ENCODE measurements around the gene PACRG.

The PACRG gene

DNA sequence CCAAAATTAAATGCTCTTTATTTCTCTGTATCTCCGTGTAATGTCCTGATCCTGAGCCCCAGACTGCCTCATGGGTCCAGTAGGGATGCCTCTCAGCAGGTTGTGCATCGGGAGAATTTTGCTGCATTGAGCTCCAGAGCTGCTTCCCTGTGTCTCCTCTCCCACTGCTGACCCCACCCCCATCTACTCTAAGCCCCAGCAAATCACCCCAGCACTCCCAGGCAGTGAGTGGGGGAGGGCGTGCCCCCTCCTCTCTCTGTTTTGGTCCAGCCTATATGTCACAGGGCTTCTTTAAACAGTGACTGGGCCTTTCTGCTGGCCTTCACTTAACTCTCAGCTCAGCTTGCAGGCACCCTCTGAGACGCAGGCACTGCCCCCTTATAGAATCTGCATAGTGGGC is 458.0 kb downstream of the PACRG start:
- no peak for DNase-seq
- no peak for TF ChIP-seq POLR2A (IDR thresholded peaks at IDR 0.05; ENCODE audit: low read length)

DNA sequence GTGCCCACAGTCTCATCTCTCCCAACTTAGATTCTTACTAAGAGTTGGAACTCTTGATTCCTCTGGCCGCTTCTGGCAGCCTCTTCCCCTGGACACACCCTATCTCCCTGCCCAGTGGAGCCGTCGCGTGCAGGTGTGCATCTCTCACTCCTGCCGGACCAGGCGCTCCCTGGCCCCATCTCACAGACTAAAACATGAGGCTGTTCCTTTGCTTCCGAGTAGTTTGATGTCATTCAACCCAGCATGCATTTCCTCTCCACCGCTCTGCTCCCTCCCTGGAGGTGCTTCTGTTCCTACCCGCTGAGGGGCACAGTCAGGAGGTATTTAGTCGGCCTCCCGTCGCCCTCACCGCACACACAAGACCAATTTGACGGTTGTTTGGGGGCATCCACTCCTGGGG is 458.8 kb downstream of the PACRG start:
- no peak for DNase-seq
- TF ChIP-seq POLR2A (IDR thresholded peaks at IDR 0.05; ENCODE audit: low read length) (no peak), GATA1 (IDR thresholded peaks at IDR 0.05; ENCODE audit: low read depth, low read length) (no peak)

DNA sequence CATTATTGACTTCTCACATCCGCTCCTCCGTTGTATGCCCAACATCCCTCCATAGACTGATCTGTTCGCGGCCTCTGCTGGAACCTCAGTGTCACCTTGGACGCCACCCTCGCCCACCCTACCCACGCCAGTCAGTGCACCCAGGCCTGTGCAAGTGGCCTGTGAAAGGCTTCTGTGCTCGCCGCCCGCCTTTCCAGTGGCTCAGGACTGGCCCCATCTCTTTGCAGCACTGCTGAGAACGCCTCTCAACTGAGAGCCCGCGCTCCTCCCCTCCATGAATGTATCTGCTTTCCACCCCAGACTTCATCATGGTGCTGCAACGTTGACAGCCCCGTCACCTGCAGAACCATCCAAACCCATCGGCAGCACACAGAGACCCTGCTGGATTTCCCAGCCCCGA is 459.4 kb downstream of the PACRG start:
- no peak for DNase-seq
- TF ChIP-seq GATA1 (IDR thresholded peaks at IDR 0.05; ENCODE audit: low read depth, low read length) (no peak), POLR2A (IDR thresholded peaks at IDR 0.05; ENCODE audit: low read length) (no peak)

DNA sequence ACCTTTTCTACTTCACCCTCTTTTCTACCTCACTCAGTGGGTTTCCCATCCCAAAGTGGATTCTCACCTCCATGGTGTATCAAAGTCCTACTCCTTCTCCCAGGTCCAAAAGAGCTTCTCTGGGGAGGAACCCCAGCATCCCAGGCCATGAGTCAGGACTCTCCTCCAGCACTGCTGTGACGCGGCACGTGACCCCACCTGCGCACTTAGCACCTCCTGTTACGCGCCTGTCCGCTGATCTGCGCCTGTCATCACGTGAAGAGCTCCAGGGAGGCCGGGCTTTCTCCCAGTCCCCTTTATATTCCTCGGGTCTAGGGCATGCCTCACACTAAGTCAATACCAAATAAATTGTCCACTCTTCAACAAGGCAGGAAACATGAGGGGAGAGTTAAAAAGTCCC is 459.8 kb downstream of the PACRG start:
- TF ChIP-seq GATA1 (IDR thresholded peaks at IDR 0.05; ENCODE audit: low read depth, low read length), result no peak
- no peak for TF ChIP-seq POLR2A (IDR thresholded peaks at IDR 0.05; ENCODE audit: low read length)
- no peak for DNase-seq

DNA sequence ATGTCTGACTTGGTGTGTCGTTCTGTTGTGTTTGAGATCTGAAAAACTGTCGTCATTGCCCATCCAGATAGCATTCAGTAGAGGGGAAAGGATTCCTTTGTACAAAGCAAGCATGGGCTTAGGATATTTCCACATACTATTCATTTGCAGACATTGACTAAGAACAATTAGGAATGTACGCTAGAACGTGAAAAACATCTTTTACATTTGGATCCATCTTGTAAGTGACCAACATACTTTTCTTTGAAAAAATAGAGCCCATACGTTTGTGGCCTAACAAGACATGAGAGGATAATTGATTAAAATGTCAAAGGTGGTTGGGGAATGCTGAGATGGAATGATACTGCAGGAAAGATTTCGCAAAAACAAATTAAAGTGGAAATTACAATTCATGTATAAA is 461.0 kb downstream of the PACRG start:
- no peak for DNase-seq
- TF ChIP-seq GATA1 (IDR thresholded peaks at IDR 0.05; ENCODE audit: low read depth, low read length) (no peak), POLR2A (IDR thresholded peaks at IDR 0.05; ENCODE audit: low read length) (no peak)

DNA sequence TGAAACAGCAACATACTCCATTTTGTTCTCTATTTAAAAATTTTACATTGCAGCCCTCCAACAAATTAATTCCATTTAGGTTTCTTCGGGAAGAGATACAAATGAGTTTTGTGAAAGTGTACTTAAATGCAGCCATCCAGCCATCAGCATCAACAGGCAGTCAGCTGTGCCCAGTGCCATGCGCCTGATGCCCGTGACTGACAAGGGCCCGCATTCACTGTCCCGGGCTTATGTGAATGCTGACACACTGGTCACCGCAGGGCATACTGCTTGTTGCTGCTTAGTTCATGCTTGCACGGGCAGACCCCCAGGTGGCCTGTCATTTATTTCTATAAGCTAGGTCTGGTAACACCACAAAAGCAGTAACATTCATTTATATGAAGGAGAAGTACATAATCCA is 461.8 kb downstream of the PACRG start:
- TF ChIP-seq POLR2A (IDR thresholded peaks at IDR 0.05; ENCODE audit: low read length) (no peak), GATA1 (IDR thresholded peaks at IDR 0.05; ENCODE audit: low read depth, low read length) (no peak)
- no peak for DNase-seq

DNA sequence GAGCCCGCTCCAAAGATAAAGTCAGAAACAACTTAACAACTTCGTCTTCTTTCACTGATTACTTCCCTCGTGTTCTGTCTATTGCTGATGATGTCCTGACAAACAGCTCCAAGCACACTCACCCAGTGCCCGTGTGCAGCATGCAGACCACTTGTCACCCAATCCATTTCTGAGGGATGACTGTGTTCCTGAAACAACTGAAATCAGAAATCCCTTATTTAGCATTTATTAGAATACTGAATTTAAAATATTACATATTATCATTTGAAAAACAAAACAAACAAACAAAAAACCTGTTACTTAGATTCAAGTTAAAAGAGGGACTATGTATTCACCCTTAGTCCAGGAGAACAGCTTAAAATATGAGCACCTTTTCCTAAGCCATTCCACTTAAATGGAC is 463.0 kb downstream of the PACRG start:
- TF ChIP-seq GATA1 (IDR thresholded peaks at IDR 0.05; ENCODE audit: low read depth, low read length) (no peak), POLR2A (IDR thresholded peaks at IDR 0.05; ENCODE audit: low read length) (no peak)
- no peak for DNase-seq

DNA sequence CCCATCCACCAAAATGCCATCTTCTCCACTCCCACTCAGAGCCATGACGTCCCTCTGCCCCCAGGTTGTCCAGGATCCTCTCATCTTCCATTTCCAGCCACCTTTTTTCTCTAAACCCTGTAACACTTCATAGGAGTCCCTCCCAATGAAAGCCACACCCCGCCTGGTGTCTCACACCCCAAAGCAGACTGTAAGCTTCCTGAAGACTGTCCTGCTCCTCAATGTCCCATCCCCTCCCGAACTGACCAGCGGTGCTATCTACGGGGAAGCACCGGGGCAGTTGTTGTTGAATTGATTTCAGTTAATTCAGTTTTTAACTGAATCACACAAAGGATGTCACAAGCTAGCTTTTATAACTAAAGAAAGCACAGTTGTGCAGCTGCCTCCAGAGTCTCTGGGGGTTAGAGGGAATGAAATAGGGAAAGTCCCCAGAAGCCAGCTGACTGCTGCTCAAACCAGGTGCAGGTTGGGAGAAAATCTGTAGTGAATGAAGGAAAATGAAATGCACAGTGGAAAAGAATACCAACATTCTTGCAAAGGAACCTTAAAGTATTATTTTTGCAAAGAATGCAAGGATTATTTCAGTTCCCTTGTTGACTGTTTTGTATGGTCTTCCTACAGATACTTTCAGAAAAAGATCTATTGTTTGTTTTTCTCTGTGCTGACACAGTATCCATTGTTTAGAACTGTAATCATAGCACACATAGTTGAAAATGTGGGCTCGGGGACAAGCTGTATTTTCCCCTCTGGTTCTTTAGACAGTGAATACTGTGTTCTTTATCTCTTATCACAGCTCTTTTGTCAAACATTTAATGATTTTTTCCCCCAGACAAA is 464.1 kb downstream of the PACRG start:
- TF ChIP-seq POLR2A (IDR thresholded peaks at IDR 0.05; ENCODE audit: low read length), result no peak
- TF ChIP-seq GATA1 (IDR thresholded peaks at IDR 0.05; ENCODE audit: low read depth, low read length), result no peak
- DNase-seq, result no peak

DNA sequence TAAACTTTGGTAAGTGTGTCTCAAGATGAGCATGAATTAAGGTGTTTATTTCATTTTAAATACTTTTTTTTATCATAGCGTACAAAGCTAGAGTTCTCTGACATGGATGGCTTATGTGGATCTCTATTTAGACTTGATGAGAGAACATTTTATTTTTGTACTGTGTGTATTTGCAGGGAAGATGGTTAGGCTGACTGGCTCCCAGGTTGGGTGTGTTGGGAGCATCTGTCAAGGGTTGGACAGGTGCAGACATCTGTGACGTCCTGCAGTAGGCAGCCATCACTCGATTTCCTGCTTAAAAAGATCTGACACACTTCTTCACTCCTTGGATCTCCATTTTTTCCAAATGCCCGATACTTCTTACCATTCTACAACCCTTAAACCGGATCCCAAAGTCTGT is 464.8 kb downstream of the PACRG start:
- no peak for DNase-seq
- TF ChIP-seq GATA1 (IDR thresholded peaks at IDR 0.05; ENCODE audit: low read depth, low read length) (no peak), POLR2A (IDR thresholded peaks at IDR 0.05; ENCODE audit: low read length) (no peak)

DNA sequence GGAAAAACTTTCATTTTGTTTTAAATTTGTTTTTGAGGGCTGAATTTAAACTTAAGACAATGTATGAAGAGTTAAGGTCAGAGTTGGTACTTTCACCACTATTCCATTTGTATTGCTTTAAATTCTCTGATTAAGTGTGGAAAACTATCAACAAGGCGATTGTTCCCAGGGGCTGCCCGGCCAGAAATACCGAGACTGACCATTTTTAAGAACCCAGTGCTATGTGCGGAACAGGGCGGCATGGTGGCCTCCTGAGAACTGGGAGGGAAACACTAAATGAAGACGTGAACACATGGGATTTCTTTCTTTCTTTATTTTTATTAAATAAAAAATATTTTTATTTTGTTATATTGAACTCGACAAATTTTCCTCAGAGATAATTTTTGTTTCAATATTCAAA is 465.6 kb downstream of the PACRG start:
- no peak for TF ChIP-seq GATA1 (IDR thresholded peaks at IDR 0.05; ENCODE audit: low read depth, low read length)
- TF ChIP-seq POLR2A (IDR thresholded peaks at IDR 0.05; ENCODE audit: low read length), result no peak
- DNase-seq, result no peak

DNA sequence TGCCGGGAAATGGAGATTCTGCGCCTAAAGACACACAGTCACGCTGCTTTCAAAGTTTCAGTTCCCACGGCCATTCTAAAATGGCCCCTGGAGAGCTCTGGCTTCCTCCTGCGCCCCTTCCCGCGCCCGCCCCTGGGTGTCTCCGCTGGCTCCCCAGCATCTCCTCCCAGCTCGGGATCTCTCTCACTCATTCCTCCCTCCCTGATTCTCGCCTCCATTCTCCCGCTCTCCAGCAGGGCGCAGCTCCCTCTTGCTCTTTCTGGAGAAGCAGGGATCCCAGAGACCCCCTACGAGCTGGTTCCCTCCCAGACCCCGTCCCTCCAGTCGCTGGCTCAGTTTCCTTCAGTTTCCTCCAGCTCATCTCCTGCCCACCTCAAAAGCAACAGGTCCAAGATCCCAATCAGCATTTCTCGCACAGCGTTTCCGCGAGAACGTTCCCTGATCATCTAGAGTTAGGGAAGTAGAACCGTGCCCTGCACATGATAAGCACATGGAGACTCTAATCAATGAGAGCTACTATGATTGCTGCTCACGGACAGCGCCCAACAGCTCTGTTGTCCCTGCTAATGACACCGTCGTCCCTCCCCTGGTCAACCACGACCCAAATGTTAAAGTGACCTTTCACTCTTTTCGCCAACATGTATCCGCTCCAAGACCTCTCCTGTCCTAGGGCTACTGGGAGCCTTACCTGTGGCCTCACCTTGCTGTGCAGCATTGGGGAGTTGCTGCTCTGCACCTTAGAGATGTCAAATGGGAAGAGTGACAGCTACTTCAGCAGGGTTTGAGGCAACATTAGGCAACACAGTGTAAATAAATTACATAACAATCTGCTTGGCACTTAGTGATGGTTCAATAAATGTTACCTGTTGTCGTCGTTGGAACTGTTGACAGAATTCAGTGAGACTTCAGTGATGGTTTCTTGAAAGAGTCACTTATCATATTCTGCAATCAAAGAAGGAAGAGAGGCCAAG is 468.2 kb downstream of the PACRG start:
- TF ChIP-seq GATA1 (IDR thresholded peaks at IDR 0.05; ENCODE audit: low read depth, low read length) (no peak), POLR2A (IDR thresholded peaks at IDR 0.05; ENCODE audit: low read length) (no peak)

DNA sequence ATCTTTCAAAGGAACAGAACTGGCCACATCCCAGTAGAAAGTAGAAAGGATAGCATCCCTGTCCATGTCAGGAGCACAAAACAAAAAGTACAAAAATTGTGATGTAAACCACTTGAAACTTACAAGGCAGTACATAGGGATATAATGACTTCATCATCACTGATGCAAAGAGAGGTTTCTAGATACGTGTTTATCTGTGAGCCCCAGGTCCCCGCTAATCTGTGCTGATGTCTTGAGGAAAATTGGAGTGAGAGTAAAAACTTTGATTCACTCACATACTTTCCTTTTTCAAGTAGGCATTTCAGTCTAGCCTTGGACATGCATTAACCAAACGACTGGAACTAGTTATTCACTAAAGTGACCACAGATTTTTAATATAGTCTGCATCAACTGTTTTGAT is 470.1 kb downstream of the PACRG start:
- no peak for DNase-seq
- no peak for TF ChIP-seq POLR2A (IDR thresholded peaks at IDR 0.05; ENCODE audit: low read length)
- TF ChIP-seq GATA1 (IDR thresholded peaks at IDR 0.05; ENCODE audit: low read depth, low read length), result no peak

More for the DNA sequence above, 468.2 kb downstream of the PACRG start:
- no peak for DNase-seq

DNA sequence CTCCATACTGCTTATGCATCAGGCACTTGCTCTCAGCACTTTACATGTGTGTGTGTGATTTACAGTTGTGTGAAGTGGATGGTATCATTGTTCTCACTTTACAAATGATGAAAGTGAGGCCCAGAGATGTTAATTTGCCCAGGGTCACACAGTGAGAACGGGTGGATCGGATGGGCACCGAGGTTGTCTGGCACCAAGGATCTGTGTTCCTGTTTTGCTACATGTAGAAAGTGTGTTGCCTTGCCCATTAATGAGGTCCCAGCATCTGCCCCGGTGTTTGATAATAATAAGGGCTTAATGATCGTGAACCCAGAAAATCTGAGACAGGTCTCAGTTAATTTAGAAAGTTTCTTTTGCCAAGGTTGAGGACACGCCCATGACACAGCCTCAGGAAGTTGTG is 470.6 kb downstream of the PACRG start:
- TF ChIP-seq GATA1 (IDR thresholded peaks at IDR 0.05; ENCODE audit: low read depth, low read length) (no peak), POLR2A (IDR thresholded peaks at IDR 0.05; ENCODE audit: low read length) (no peak)

DNA sequence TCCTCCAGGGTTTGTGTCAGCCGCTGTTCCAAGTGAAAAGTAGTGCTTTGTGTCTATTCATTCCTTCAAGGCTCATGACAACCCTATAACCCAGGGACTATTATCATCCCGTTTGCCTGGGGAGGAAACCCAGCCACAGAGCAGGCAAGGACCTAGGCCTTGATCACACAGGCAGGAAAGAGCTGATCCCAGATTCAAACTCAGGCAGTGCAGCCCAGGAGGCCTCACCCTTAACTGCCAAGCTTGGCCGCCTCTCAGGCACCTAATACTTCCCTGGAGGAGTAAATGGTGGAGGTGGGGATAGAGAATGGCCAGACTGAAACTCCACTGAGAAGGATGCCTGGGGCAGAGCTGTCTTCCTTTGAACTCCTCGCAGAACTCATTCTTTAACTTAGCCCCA is 471.6 kb downstream of the PACRG start:
- TF ChIP-seq GATA1 (IDR thresholded peaks at IDR 0.05; ENCODE audit: low read depth, low read length), result no peak
- TF ChIP-seq POLR2A (IDR thresholded peaks at IDR 0.05; ENCODE audit: low read length), result no peak
- DNase-seq, result no peak

More for the DNA sequence above, 470.6 kb downstream of the PACRG start:
- DNase-seq, result no peak
